GM19455 (cell line): ENCODE measurements around the gene LTBP1.

Experiments
- ATAC-seq: cut with Tn5 transposase; IDR thresholded peaks from one replicate; pipeline ENCODE4 v1.9.1; 2021; ENCODE audit not compliant: unreplicated experiment

LTBP1 gene

DNA sequence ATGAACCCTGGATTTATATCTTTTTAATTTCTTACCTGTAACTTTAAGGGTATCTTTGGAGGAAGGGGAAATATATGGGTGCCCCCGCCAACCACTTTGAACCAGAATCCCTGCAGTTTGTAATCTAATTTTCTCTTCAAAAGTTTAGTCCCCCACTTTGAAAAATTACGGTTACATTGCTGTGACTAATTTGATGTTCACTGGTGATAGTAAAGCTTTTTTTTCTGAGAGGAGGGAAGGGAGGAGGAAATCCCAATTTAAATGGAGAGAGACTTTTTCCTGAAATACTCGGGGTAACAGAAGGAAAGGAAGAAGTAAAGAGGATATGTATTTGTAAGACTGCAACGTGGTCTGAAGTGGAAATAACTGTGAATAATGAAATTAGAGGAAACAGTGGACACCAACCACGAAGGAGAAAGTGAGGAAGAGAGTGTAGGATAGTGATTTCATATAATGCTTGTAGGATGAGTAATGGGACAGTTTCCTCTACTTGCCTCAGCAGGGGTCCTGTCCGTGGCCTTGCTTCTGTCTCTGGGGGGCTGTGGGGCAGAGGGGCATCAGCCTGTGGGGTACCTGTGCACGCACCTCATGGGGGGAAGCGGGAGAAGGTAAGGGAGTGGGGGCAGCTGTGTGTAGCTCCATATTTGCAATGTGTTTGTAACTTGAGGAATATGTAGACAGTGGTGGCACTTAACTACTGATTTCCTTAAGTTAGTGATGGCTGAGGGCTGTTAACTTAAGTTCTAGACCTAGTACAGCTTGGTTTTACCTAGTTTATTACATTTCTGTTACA is 161.1 kb downstream of the LTBP1 start:
- ATAC-seq = no peak

DNA sequence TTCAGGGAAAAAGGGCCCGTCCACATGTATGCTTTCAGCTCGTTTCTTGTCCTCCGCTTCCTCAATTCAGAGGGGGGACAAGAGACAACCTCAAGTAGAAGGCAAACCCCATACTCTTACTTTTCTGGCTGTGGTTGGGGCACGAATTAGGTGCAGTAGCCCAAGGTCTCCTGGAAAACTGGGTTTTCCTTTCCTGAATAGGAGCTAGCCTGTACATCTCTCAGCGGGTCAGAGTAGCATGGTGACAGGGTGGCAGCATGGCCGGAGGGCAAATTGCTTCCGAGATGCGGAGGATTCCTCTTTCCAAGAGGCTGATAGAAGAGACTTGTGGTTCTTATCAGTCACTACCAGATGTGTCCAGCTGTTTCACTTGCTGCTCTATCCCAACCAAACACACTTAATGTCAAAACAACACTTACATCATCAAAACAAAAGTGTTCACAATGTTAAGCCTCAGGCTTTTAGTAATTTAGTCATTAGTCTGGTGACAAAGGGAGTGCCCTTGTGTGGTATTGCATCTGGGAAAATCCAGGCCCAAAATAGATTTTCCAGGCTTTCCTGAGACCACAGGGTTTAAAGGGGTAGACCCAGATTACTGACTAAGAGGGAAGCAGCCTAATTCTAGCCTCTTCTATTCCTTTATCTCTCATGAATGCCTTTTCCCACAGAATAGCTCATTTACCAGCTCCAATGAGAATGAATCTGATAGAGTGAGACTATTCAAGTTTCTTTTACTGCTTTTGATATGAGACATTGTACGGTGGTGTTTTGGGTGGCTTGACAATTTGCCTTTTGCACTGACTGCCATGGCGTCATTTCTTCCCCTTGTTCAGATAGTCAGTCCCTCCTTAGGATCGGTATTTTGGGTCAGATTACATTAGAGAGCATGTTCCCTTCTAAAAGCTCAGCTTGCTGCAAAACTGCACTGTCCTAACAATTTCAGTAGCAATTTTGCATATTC is 162.0 kb downstream of the LTBP1 start:
- no peak for ATAC-seq

DNA sequence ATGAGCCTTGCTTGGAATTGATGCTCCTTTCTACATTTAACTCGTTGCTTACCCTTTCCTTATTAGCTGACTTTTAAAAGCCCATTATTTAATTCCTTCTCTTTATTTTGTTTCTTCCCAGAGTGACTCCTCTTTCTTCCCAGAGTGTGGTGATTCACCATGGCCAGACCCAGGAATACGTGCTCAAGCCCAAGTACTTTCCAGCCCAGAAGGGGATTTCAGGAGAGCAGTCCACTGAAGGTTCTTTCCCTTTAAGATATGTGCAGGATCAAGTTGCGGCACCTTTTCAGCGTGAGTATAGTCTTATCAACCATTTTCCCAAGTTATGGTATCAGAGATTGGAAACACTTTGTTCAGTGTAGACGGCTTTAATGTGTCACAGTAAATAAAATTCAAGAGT is 163.7 kb downstream of the LTBP1 start:
- ATAC-seq = no peak

DNA sequence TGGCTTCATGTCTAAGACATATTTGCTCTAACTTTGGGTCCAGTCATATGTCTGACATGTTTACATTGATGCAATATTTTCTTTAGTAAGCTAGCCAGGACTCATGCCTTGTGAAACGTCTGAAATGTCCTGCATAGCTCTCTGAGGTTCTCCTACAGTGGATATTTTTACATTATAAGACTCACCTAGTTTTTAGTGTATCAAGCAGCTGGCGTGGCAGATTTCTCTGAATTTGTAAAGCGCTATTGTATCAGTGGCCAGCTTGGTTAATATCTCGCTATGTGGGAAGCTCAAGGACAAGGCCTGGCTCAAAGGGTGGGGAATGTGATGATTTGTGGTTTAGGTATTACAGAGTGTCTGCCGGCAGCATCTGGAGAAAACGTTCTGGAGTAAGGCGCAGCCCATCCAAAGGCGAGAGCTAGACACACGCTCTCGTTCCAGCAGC is 164.3 kb downstream of the LTBP1 start:
- no peak for ATAC-seq

DNA sequence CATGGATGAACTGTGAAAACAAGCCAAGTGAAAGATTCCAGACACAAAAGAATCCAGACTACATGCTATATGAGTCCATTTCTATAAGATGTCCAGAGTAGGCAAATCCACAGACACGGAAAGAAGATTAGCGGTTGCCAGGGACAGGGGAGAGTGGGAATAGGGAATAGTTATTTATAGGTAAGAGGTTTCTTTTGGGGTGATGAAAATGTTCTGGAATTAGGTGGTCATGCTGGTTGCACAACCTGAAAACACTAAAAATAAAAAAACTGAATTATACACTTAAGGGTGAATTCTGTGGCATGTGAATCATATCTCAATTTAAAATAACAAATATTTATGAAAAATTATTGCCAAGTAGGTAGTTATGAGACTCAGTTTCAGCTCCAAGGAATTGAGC is 168.4 kb downstream of the LTBP1 start:
- ATAC-seq = no peak

DNA sequence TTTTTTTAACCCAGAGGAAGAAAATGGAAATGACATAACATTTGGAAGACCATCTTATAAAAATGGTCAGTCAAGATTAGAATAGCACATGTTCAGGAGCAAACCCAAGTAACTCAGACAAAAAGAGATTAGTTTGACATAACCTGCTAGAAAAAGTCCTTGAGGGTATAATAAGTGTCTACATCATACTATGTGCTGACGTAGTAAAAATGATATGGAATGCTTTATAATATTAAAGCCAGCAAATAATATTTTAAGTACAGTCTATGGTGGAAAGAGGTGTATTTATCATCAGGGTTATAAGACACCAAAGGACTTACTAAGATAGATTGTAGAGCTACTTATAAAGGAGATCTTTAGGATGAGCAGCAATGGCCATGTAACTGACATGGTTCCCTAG is 169.0 kb downstream of the LTBP1 start:
- no peak for ATAC-seq

DNA sequence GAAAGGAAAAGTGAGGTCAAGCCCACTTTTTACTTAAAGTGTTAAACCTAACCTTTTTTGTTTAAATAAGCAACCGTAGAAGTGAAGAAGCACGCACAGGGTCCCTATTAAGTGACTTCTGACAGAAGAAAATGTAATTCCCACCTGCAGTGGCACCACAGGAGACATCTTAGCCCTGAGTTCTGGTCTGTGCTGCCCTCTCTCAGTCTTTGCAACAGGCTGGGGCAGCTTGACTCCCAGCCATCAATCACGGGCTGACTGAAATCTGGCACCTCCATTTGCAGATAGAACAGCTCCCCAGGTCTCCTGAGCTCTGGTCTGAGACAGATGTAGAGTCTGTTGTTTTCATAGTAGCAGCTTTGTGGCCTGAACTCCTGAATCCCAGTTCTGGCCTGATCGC is 170.0 kb downstream of the LTBP1 start:
- ATAC-seq = no peak

DNA sequence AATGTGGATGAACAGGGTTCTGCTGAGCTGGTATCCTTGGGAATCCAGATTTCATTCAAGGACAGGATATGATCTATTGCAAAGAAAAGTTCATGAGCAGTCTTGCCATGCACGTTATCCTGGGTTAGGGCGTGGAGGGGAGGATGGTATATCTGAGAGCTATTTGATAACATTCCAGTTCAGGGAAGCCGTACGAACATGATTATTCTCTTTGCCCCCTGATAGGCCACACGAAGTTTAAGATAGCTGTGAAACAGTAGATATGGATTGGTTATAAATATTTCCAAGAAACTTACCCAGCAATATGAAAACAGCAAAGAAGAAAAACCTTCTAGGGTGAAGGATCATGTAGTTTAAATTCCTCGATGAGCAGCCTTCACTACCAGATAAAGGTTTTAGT is 171.9 kb downstream of the LTBP1 start:
- no peak for ATAC-seq

DNA sequence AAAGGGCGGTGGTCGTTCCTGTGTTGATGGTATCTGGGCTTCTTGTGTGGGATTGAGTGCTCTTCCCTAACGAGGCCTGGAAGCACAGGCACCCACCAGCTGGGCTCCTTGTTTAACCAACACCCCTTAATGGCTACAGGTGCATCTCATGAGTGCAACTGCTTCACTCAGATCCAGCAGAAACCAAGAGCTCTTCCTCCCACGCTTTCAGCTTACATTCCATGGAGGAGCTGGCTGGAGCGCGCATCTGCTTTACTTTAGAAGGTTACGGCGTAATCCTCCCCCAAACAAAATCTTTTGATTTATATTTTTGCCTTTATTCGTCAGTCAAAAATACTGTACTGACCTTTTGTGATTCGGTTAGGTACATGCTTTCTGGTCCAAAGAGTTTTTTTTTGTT is 174.7 kb downstream of the LTBP1 start:
- no peak for ATAC-seq

DNA sequence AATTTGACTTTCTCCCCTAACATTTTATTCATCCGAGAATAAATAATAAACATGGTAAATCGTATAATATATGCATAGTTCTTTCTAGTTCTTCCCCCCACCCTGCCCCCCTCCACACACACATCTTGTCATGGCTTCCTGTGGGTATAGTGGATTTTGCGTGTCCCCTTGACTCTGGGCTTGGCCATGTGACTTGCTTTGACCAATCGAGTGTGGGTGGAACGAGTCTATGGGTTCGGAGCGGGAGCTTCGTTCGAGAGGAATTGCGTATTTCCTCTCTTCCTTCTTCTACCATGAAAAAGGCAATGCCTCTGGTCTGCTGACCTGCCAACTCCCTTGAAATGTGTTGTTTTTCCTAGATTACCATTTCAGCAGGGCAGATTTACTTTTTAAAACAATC is 175.2 kb downstream of the LTBP1 start:
- ATAC-seq = no peak

DNA sequence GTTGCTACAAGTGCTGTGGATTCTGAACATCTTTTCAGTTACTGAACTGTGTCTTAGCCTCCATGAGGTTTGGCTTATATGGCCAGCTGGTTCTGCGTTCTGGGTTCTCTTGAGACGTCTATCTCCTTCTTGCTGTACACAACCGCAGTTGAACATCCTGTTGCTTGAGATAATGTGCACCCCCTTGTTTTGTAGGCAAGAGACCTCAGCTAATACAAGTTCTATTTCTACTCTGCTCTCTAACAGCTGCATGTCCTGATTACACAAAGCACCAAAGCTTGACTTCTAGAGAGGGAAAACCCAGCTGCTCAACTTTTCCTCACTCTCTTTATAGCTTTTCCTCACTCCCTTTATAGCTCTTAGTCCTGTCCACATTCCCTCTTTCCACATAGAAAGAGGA is 176.0 kb downstream of the LTBP1 start:
- ATAC-seq = no peak

DNA sequence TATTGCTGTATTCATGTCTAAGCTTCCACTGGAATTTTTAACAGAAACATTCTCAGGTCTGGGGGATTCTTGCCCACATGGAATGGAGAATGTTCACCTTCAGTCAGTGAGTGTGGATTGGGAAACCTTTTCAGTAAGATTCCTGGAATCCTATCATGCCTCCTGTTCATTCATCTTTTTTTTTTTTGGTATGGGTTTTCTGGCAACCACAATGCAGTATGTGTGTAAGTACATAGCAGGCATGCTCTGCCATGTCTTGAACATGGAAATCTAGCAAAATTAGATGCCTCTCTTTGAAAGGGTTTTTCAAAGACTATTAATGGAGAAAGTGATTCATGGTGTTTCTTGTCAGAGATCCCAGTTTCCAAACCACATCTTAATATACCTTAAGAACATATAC is 176.5 kb downstream of the LTBP1 start:
- no peak for ATAC-seq

DNA sequence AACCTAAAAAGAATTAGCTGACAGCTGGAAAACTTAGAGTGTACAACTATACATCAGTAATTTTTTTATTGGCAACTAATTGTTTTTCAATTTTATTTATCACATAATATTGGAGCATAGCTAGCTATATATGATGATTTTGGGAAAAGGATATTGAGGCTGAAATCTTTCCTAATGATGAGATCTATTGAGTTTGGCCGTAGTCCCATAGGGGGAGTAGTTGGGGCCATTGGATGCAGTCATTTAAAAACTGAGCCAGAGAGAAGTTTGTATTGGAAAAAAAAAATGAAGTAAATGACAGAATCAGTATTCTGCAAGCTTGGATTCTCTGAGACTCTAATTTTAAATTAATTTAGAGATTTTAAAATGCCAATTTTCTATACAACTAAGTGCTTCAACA is 179.8 kb downstream of the LTBP1 start:
- ATAC-seq = no peak

DNA sequence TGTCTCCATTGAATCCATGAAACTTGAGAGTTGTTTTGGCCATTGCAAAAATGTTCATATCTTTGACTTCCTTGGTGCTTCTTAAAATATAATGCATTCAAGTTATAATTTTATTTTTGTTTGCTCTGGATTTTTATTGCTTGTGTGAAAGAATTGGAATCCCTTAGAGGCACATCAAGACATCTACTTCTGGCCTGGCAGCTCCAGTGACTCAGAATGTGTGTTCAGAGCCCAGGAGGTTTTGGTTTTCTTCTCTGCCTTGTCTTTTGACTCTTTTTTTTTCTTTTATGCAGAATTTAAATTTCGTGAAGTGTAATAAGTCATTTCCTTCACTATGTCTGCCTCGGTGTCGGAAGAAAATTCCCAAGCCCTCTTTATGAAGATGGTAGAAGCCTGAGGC is 180.2 kb downstream of the LTBP1 start:
- ATAC-seq = no peak

DNA sequence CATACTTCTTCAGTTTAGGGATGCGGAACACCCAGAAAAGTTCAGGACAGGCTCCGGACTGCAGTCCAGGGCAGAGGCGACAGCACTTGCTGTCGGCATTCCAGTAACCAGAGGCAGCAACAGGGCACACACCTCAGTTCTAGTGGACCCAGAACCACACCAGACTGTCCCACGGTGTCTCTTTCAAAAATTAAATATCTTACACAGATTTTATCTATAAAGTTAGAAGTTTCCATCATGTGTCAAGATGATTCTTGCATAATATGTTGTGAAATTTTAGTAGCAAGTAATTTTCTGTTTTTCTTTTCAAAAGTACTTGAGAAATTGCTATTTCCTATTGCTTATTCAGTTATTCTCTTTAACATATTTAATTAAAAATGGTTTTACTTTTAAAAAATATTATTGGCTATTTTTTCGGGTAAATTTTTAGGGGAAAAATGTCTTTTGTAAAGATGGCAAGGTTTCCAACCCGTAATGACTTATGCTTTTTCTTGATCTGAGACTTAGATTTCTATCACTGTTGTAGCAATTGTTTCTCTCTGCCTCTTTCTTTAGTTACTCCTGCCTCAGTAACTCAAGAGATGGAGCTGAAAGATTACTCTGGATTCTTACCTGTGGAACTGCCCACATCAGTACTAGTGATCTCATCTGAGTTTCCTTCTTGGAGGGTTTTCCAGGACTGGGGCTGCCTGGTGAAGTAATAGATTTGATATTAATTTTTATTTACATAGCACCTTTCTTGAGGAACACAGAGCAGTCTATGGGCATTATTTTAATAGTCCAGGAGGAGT is 182.7 kb downstream of the LTBP1 start:
- ATAC-seq = no peak

DNA sequence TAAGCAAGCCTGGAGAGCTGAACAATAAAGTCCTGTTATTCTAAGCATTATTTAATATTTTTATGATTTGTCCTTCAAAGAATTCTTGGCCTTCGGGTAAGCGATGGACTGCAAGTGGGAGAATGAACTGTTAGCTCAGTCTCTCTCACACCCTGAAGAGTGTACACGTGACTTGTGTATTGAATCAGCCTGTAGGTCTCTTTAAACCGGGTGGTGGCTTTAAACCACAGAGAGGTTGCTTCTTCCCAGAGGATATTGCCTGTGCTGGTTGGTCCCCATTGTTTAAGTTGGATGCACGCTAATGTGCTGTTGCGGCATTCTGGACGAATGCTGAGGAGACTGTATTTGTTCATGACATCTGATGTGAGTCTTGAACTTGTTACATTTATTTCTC is 183.3 kb downstream of the LTBP1 start:
- no peak for ATAC-seq

DNA sequence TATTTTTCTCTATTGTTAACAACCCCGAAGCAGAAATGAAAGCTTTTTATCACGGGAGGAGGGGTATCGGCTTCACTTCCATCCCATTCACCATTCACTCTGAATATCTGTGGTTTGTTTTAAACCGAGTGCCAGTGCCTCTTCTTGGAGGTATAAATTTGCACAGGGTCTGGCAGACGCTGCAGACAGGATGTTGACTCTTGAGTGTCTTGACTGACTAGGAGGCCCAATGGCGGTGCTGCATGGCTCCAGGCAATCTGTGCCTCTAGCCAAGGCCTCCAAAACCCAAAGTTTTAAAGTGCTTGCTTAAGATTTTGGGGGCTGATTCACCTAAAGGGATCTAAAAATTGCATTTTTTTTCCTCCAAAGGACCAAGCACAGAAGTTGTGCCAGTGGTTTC is 183.8 kb downstream of the LTBP1 start:
- ATAC-seq = no peak

DNA sequence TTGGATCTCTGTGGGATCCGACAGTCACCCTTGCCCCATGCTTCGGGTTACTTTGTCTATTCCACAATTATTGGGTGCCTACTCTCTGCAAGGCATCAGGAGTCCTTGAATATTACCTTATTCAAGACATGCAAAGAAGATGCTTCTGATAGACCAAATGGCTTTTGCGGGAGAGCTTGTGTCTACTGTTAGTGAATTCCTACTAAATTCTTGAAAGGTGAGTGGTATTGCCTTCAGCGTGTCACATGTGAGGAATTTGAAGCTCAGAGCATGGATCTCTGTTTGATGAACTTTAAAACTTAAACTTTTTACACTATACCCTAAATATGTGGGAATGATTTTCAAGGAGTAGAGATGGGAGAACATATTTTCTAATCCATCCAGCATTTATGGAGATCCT is 184.4 kb downstream of the LTBP1 start:
- ATAC-seq = no peak

DNA sequence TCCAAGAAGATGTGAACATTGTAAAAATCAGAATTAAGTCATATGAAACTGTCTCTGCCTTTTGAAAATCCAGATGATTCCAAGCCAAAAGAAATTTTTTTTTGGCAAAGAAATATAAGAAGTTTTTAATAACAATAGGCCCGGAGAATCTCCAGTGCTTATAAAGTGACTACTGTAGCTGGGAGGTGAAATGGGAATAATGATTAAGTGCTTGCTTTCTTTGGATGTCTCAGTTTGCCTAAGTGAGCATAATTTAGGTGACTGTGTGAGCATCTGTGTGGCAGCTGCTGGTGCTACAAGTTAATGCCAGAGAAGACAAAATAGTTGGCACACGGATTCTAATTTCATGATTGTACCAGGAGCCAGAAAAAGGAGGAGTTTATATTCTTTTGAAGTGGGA is 185.0 kb downstream of the LTBP1 start:
- no peak for ATAC-seq

DNA sequence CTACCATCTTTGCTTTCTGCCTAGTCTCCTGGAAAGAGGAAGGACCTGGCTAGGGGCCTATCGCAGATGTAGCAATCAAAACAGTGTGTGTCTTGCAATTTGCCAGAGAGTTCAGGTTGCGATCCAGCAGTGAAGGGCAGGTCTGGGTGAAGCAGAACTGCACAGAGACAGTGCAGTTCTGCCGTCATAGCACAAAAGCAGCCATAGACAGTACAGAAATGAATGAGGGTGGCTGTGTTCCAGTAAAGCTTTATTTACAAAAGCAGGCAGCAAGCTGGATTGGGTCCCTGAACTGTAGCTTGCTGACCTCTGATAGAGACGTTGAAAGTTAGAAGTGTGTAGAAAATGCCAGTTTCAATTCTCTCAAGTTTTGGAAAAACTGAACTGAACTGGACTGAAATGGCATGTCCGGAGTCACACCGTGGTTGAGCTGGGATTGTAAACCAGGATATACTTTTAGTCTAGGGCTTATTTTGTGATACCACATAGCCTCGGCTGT is 186.8 kb downstream of the LTBP1 start:
- ATAC-seq = no peak

DNA sequence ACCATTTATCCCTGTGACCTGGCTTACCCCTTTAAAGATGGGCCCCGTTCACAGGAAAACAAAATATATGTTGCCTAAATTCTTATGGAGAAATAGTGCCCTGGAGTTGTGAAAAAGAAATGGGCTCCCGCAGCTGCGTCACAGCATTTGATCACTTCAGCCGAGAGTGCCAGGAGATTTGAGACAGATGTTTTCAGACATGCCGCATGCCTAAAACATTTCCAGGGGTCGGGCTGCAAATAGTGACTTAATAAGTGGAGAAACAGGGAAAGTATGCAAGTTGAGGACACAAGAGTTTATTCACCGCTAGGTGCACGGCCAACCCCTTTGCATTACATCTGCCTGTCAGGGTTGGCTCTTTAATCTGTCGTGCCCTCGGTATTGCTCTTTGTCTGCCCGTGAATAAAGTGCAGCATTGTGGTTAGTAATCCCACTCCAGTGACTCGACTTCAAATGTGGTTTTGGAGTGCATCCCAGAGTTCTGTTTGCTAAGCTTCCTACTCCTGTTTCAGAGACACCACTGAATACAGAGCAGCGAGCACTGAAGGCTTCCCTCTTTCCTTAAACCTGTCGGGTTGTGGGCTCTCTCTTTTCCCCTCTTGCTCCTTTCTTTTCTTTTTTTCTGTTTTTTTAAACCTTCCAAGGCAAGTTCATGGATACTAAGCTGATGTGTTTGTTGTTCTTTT is 187.5 kb downstream of the LTBP1 start:
- no peak for ATAC-seq
